Activated CD4-positive, alpha-beta T cell treated with anti-CD3 and anti-CD28 coated beads, Interleukin-2, amount 50 U/mL, for 1 hour (primary cell): ENCODE measurements around the gene TRERF1.

Source experiments
- DNase-seq: peaks from one replicate; pipeline ENCODE4 v3.0.0-alpha.2; 2020

The TRERF1 gene

GRCh38 chr6:42269974-42270510 lies 181.7 kb downstream of the TRERF1 start:
- DNase-seq = no peak

GRCh38 chr6:42269553-42269952 lies 182.2 kb downstream of the TRERF1 start:
- DNase-seq = no peak

- no peak for DNase-seq
Observed at GRCh38 chr6:42268835-42269204, 182.9 kb downstream of the TRERF1 start.

GRCh38 chr6:42268016-42268834 lies 183.5 kb downstream of the TRERF1 start:
- no peak for DNase-seq

- DNase-seq = no peak
Observed at GRCh38 chr6:42266538-42266937, 185.2 kb downstream of the TRERF1 start.

- no peak for DNase-seq
Observed at GRCh38 chr6:42264852-42265390, 186.8 kb downstream of the TRERF1 start.

GRCh38 chr6:42264162-42264851 lies 187.4 kb downstream of the TRERF1 start:
- DNase-seq = no peak

GRCh38 chr6:42263165-42263728 lies 188.5 kb downstream of the TRERF1 start:
- no peak for DNase-seq

GRCh38 chr6:42260972-42261371 lies 190.8 kb downstream of the TRERF1 start:
- DNase-seq = peak; percentile 33

- no peak for DNase-seq
Observed at GRCh38 chr6:42260396-42260888, 191.3 kb downstream of the TRERF1 start.

GRCh38 chr6:42259841-42260395 lies 191.8 kb downstream of the TRERF1 start:
- DNase-seq = no peak

GRCh38 chr6:42259286-42259685 lies 192.4 kb downstream of the TRERF1 start:
- no peak for DNase-seq

- no peak for DNase-seq
Observed at GRCh38 chr6:42257614-42258013, 194.1 kb downstream of the TRERF1 start.

GRCh38 chr6:42257063-42257462 lies 194.7 kb downstream of the TRERF1 start:
- DNase-seq = no peak

- DNase-seq = no peak
Observed at GRCh38 chr6:42255050-42255449, 196.7 kb downstream of the TRERF1 start.

GRCh38 chr6:42254505-42254904 lies 197.2 kb downstream of the TRERF1 start:
- DNase-seq = no peak

- no peak for DNase-seq
Observed at GRCh38 chr6:42251911-42252637, 199.7 kb downstream of the TRERF1 start.

GRCh38 chr6:42251500-42251899 lies 200.2 kb downstream of the TRERF1 start:
- DNase-seq = no peak

- no peak for DNase-seq
Observed at GRCh38 chr6:42250274-42250931, 201.3 kb downstream of the TRERF1 start.

- no peak for DNase-seq
Observed at GRCh38 chr6:42249279-42249678, 202.4 kb downstream of the TRERF1 start.

GRCh38 chr6:42243046-42243445 lies 208.7 kb downstream of the TRERF1 start:
- no peak for DNase-seq

GRCh38 chr6:42241915-42242314 lies 209.8 kb downstream of the TRERF1 start:
- DNase-seq = no peak
